Body of pancreas (tissue), 4 donors: Measurements from ENCODE around the gene PATL2. TPM values are rescaled to one million over a fixed set of nuclear protein-coding genes. Genes with fewer than 3 reads are reported as not detected.

Experiments used
- ATAC-seq: fragments of 150-250 bp; one replicate; pipeline ENCODE4 v1.9.1; 2016
- DNase-seq, 4 donors: peaks; one replicate each; pipeline ENCODE4 v3.0.0-alpha.2; 2019
- H3K27ac ChIP-seq, 4 donors: fragments of 200-600 bp; sonication (generic); 1 replicate in 3 of 4; 2 replicates in 1 of 4; pipeline versions ENCODE4 v1.5.1 to v1.6.1; 2016 to 2019; ENCODE audit warnings: mild to moderate bottlenecking in 1 of 4, mixed read lengths in 1 of 4, moderate library complexity in 1 of 4
- H3K27me3 ChIP-seq, 2 donors: fragments of 200-600 bp; sonication (generic); one replicate each; pipeline ENCODE4 v1.6.0; 2016; ENCODE audit warnings: mild to moderate bottlenecking in 1 of 2
- H3K36me3 ChIP-seq, 2 donors: fragments of 200-600 bp; sonication (generic); replicated peaks in 1 of 2; 2 replicates each; pipeline ENCODE4 v1.5.1; 2016; ENCODE audit warnings: low read depth in 2 of 2; ENCODE audit not compliant: insufficient read depth in 1 of 2
- H3K4me1 ChIP-seq: fragments of 200-600 bp; sonication (generic); one replicate; pipeline ENCODE4 v1.6.0; 2016
- H3K4me3 ChIP-seq, 2 donors: fragments of 200-600 bp; sonication (generic); 1 replicate in 1 of 2; 2 replicates in 1 of 2; pipeline ENCODE4 v1.5.1; 2016 to 2019
- H3K9me3 ChIP-seq, 3 donors: fragments of 200-600 bp; sonication (generic); 1 replicate in 2 of 3; 2 replicates in 1 of 3; pipeline ENCODE4 v1.5.1; 2016
- CTCF ChIP-seq, 7 experiments: fragments of 450-650 bp in 4 of 7; fragments of 200-600 bp in 3 of 7; sonication (generic) in 3 of 7; IDR thresholded peaks; one replicate each; pipeline ENCODE4 v1.5.1; 2016 to 2019; ENCODE audit warnings: antibody characterized with exemption in 7 of 7
- POLR2A ChIP-seq, 3 donors: fragments of 450-650 bp; IDR thresholded peaks; one replicate each; pipeline ENCODE4 v1.6.1; 2016; ENCODE audit warnings: antibody characterized with exemption in 3 of 3, mild to moderate bottlenecking in 2 of 3
- WGBS, 2 donors: methylation state at CpG; one replicate each; pipeline ENCODE4 v1.1.5; 2017; 5-methylcytosine and 5-hydroxymethylcytosine counted together
- intact Hi-C: fragments of 100-400 bp; cut with DNase I; formaldehyde crosslinking; loops from one replicate; pipeline ENCODE4 v1.15.1; 2023
- total RNA-seq, 2 donors: library from RNA; depleted of rRNA; stranded (reverse); fragments of >200 nt; gene quantifications; one replicate each; pipeline ENCODE4 v1.1.0, GENCODE V29; 2016

The PATL2 gene
- total RNA-seq, 2 donors from 2014 or later, result 1.0 to 1.6 TPM

DNA sequence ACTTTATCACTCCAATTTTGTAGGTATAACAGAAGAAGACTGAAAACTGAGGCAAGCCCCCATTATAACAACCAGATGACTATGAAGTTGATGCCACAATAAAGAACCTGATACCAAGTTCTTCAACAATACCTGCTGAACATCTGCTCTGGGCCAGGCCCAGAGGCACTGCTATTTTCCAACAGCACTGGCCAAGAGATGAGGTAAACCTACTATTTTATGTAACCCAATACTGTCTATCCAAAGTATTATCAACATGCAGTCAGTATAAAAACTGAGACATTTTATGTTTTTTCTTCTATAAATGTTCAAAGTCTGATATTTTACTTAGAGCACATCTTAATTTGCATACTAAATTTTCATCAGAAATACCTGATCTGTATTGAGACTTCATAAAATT is 53.7 kb downstream of the PATL2 start:
- Histone ChIP-seq H3K27ac (no peak overlapping the region), H3K4me3 (no peak overlapping the region), H3K27me3 (no peaks in the 10 kb centered on the region), H3K9me3 (no peaks in the 10 kb centered on the region), H3K36me3 (peaks cover 4 to 17% of the 10 kb centered on the region in 2 donors), H3K4me1 (peaks cover 9% of the 10 kb centered on the region)
- intact Hi-C loops, result no loop called here
- TF ChIP-seq POLR2A (IDR thresholded peaks at IDR 0.05) (no peak), CTCF (IDR thresholded peaks at IDR 0.05) (no peak)
- ATAC-seq (no peak), DNase-seq (no peak)

- Histone ChIP-seq H3K36me3 (peaks cover 4 to 19% of the 10 kb centered on the region in 2 donors), H3K4me3 (no peak overlapping the region), H3K9me3 (no peaks in the 10 kb centered on the region), H3K4me1 (peaks cover 4% of the 10 kb centered on the region), H3K27ac (no peak overlapping the region), H3K27me3 (no peaks in the 10 kb centered on the region)
- no peak for ATAC-seq
- intact Hi-C loops, result no loop called here
- no peak for DNase-seq
- TF ChIP-seq CTCF (IDR thresholded peaks at IDR 0.05) (no peak), POLR2A (IDR thresholded peaks at IDR 0.05) (no peak)
- 57 to 60% methylated on average over 3 of the region's 3 CpGs for WGBS, 2 donors
Observed at GRCh38 chr15:44656913-44657312, 54.2 kb downstream of the PATL2 start.

GRCh38 chr15:44656298-44656697 is 54.8 kb downstream of the PATL2 start:
- no peaks in the 10 kb centered on the region for H3K27me3 ChIP-seq
- 80 to 89% methylated on average over 1 of the region's 1 CpG for WGBS, 2 donors

GRCh38 chr15:44654858-44655257 is 56.3 kb downstream of the PATL2 start:
- Histone ChIP-seq H3K27ac (no peak overlapping the region), H3K27me3 (no peaks in the 10 kb centered on the region), H3K4me3 (no peak overlapping the region), H3K36me3 (peaks cover 4 to 30% of the 10 kb centered on the region in 2 donors), H3K4me1 (no peaks in the 10 kb centered on the region), H3K9me3 (no peaks in the 10 kb centered on the region)
- WGBS, 2 donors, result 85 to 96% methylated on average over 6 of the region's 6 CpGs
- intact Hi-C loops, result no loop called here
- ATAC-seq (no peak), DNase-seq (no peak)
- TF ChIP-seq POLR2A (IDR thresholded peaks at IDR 0.05), result no peak
- no peak for TF ChIP-seq CTCF (IDR thresholded peaks at IDR 0.05)

More at GRCh38 chr15:44656298-44656697, 54.8 kb downstream of the PATL2 start:
- TF ChIP-seq CTCF (IDR thresholded peaks at IDR 0.05), result no peak
- no peak for ATAC-seq
- intact Hi-C loops, result no loop called here
- no peak for DNase-seq
- H3K4me3 ChIP-seq, result no peak overlapping the region
- peaks cover 4 to 25% of the 10 kb centered on the region in 2 donors for H3K36me3 ChIP-seq
- H3K27ac ChIP-seq, result no peak overlapping the region
- no peaks in the 10 kb centered on the region for H3K4me1 ChIP-seq
- H3K9me3 ChIP-seq, result no peaks in the 10 kb centered on the region

GRCh38 chr15:44647637-44648036 is 63.5 kb downstream of the PATL2 start:
- no peak overlapping the region for H3K27ac ChIP-seq
- no peaks in the 10 kb centered on the region for H3K27me3 ChIP-seq
- TF ChIP-seq POLR2A (IDR thresholded peaks at IDR 0.05), result no peak
- TF ChIP-seq CTCF (IDR thresholded peaks at IDR 0.05), result no peak
- no peak overlapping the region for H3K4me3 ChIP-seq
- intact Hi-C loops, result no loop called here
- no peak for ATAC-seq
- DNase-seq, result no peak
- peaks cover 4% of the 10 kb centered on the region for H3K4me1 ChIP-seq
- H3K9me3 ChIP-seq, result no peaks in the 10 kb centered on the region
- peaks cover 0 to 27% of the 10 kb centered on the region in 2 donors for H3K36me3 ChIP-seq
